ENCODE results near the gene VKORC1L1. TPM values are rescaled to one million over a fixed set of nuclear protein-coding genes. Genes with fewer than 3 reads are reported as not detected.
"Not testable (repeated sequence)": the region's sequence is repeated elsewhere in the genome, so short reads cannot be mapped to it uniquely, and the experiment has no call there.

The VKORC1L1 gene
- total RNA-seq, 1 donor from 2014 or later: 16.0 TPM

- H3K9me3 Mint-ChIP-seq: no peaks in the 10 kb centered on the region
- Histone ChIP-seq H3K4me1 (peaks cover 8% of the 10 kb centered on the region), H3K9ac (no peak overlapping the region), H2AFZ (replicated peaks) (no peak overlapping the region), H3K4me3 (no peak overlapping the region), H3K36me3 (no peaks in the 10 kb centered on the region), H3K9me3 (ENCODE audit: low read depth) (no peaks in the 10 kb centered on the region), H3K4me2 (no peak overlapping the region), H4K20me1 (ENCODE audit: low read depth) (peaks cover 13% of the 10 kb centered on the region), H3K27me3 (no peaks in the 10 kb centered on the region), H3K79me2 (ENCODE audit: low read depth) (peaks cover 24% of the 10 kb centered on the region), H3K27ac (no peak overlapping the region), H3F3A (ENCODE audit: low read depth) (no peaks in the 10 kb centered on the region)
- H3K27me3 Mint-ChIP-seq (ENCODE audit: insufficient read depth, low read depth): no peaks in the 10 kb centered on the region
- no peak overlapping the region for H3K27ac Mint-ChIP-seq
- DNase-seq (ENCODE audit: low spot score): no peak
- no peak overlapping the region for H3K4me3 Mint-ChIP-seq
- H3K4me1 Mint-ChIP-seq: peaks cover 9% of the 10 kb centered on the region
- no peak for TF ChIP-seq CTCF (IDR thresholded peaks at IDR 0.05)
- no peak for TF ChIP-seq EZH2 (IDR thresholded peaks at IDR 0.05)
- TF ChIP-seq EZH2phosphoT487 (IDR thresholded peaks at IDR 0.05): no peak
- H3K36me3 Mint-ChIP-seq: no peaks in the 10 kb centered on the region
Measured at GRCh38 chr7:65983965-65984658, 111.2 kb downstream of the VKORC1L1 start.

DNA sequence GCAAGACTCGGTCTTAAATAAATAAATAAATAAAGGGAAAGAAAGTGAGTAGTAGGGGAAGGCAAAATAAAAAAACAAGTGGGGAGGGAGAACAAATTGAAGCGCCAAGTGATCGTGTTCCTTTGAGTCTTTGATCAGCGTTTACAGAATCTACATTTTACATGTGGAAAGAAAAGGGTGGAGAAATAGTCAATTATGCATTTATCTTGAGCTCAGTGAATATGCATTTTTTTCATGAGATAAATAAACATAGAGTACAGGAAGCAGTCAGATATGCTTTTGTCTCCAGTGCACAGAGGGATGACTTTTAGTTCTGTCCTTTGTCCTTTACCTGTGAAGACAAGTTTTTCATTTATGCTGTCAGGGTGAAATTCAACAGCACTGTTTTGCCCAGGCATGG lies 115.2 kb downstream of the VKORC1L1 start:
- Histone ChIP-seq H3K27ac (no peak overlapping the region), H4K20me1 (ENCODE audit: low read depth) (no peaks in the 10 kb centered on the region), H3K4me3 (no peak overlapping the region), H3K9me3 (ENCODE audit: low read depth) (no peaks in the 10 kb centered on the region), H2AFZ (replicated peaks) (no peak overlapping the region), H3K27me3 (no peaks in the 10 kb centered on the region), H3K4me1 (no peaks in the 10 kb centered on the region), H3K36me3 (no peaks in the 10 kb centered on the region), H3K9ac (no peak overlapping the region), H3K79me2 (ENCODE audit: low read depth) (no peaks in the 10 kb centered on the region), H3K4me2 (no peak overlapping the region), H3F3A (ENCODE audit: low read depth) (no peaks in the 10 kb centered on the region)
- Mint-ChIP-seq H3K27me3 (ENCODE audit: insufficient read depth, low read depth) (peaks cover 2% of the 10 kb centered on the region), H3K27ac (no peak overlapping the region), H3K4me1 (peaks cover 8% of the 10 kb centered on the region), H3K9me3 (no peaks in the 10 kb centered on the region), H3K36me3 (no peaks in the 10 kb centered on the region), H3K4me3 (no peak overlapping the region)
- DNase-seq (ENCODE audit: low spot score): no peak
- no peak for TF ChIP-seq CTCF (IDR thresholded peaks at IDR 0.05)
- TF ChIP-seq EZH2 (IDR thresholded peaks at IDR 0.05): no peak
- TF ChIP-seq EZH2phosphoT487 (IDR thresholded peaks at IDR 0.05): no peak

DNA sequence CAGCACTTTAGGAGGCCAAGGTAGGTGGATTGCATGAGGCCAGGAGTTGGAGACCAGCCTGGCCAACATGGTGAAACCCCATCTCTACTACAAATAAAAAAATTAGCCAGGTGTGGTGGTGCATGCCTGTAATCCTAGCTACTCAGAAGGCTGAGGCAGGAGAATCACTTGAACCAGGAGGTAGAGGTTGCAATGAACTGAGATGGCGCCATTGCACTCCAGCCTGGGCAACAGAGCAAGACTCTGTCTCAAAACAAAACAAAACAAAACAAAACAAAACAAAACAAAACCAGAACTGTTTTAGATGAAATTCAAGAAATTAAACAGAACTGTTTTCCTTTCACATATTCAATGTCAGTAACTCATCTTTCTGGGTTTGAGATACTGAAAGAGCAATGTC lies 115.6 kb downstream of the VKORC1L1 start:
- H3F3A ChIP-seq (ENCODE audit: low read depth); H4K20me1 ChIP-seq (ENCODE audit: low read depth); H3K4me3 Mint-ChIP-seq; H3K79me2 ChIP-seq (ENCODE audit: low read depth); DNase-seq (ENCODE audit: low spot score); H3K9me3 ChIP-seq (ENCODE audit: low read depth); H3K9me3 Mint-ChIP-seq; H3K36me3 ChIP-seq; H3K36me3 Mint-ChIP-seq; H3K27me3 ChIP-seq; H3K9ac ChIP-seq; H3K4me3 ChIP-seq; H3K4me2 ChIP-seq; H3K27ac Mint-ChIP-seq; H2AFZ ChIP-seq (replicated peaks); H3K27ac ChIP-seq; H3K4me1 ChIP-seq; H3K27me3 Mint-ChIP-seq (ENCODE audit: insufficient read depth, low read depth); H3K4me1 Mint-ChIP-seq: not testable (repeated sequence)

- TF ChIP-seq CTCF (IDR thresholded peaks at IDR 0.05) (no peak), EZH2phosphoT487 (IDR thresholded peaks at IDR 0.05) (no peak), EZH2 (IDR thresholded peaks at IDR 0.05) (no peak)
- peaks cover 8% of the 10 kb centered on the region for H3K4me1 Mint-ChIP-seq
- no peak overlapping the region for H3K4me3 Mint-ChIP-seq
- no peaks in the 10 kb centered on the region for H3K36me3 Mint-ChIP-seq
- H3K79me2 ChIP-seq (ENCODE audit: low read depth): no peaks in the 10 kb centered on the region
- no peaks in the 10 kb centered on the region for H3K4me1 ChIP-seq
- no peaks in the 10 kb centered on the region for H4K20me1 ChIP-seq (ENCODE audit: low read depth)
- H3K9me3 Mint-ChIP-seq: no peaks in the 10 kb centered on the region
- no peak overlapping the region for H3K27ac ChIP-seq
- no peak overlapping the region for H3K4me2 ChIP-seq
- H3K27me3 ChIP-seq: no peaks in the 10 kb centered on the region
- no peak overlapping the region for H3K4me3 ChIP-seq
- H3K27me3 Mint-ChIP-seq (ENCODE audit: insufficient read depth, low read depth): peaks cover 2% of the 10 kb centered on the region
- no peaks in the 10 kb centered on the region for H3K36me3 ChIP-seq
- no peak overlapping the region for H2AFZ ChIP-seq (replicated peaks)
- H3K9ac ChIP-seq: no peak overlapping the region
- no peak for DNase-seq (ENCODE audit: low spot score)
- no peaks in the 10 kb centered on the region for H3K9me3 ChIP-seq (ENCODE audit: low read depth)
- H3K27ac Mint-ChIP-seq: no peak overlapping the region
- H3F3A ChIP-seq (ENCODE audit: low read depth): no peaks in the 10 kb centered on the region
Measured at GRCh38 chr7:65989694-65990080, 116.8 kb downstream of the VKORC1L1 start.

DNA sequence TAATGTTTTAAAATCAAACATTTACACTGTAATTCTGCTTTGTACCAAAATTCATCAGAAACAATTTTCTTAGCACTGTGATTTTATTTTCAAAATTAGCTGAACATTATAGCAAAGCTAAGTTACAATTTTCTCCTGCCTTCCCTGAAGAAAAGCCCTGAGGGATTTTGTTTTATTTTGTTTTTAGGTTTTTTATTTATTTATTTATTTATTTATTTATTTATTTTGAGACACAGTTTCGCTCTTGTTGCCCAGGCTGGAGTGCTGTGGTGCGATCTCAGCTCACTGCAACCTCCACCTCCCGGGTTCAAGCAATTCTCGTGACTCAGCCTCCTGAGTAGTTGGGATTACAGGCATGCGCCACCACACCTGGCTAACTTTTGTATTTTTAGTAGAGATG lies 119.0 kb downstream of the VKORC1L1 start:
- H3K27ac ChIP-seq; H3F3A ChIP-seq (ENCODE audit: low read depth); H3K79me2 ChIP-seq (ENCODE audit: low read depth): not testable (repeated sequence)

More for the DNA sequence above, 119.0 kb downstream of the VKORC1L1 start:
- not testable (repeated sequence) for H3K9me3 Mint-ChIP-seq; H4K20me1 ChIP-seq (ENCODE audit: low read depth); H3K4me3 ChIP-seq; H3K27me3 ChIP-seq; H3K4me1 Mint-ChIP-seq; H3K9ac ChIP-seq; H3K36me3 ChIP-seq; DNase-seq (ENCODE audit: low spot score); H2AFZ ChIP-seq (replicated peaks); H3K4me3 Mint-ChIP-seq; H3K4me1 ChIP-seq; H3K27ac Mint-ChIP-seq; H3K36me3 Mint-ChIP-seq; H3K4me2 ChIP-seq; H3K27me3 Mint-ChIP-seq (ENCODE audit: insufficient read depth, low read depth); H3K9me3 ChIP-seq (ENCODE audit: low read depth)

Measured in neural progenitor cell (in vitro differentiated cells).